Muscle layer of duodenum (tissue), 2 donors: Measurements from ENCODE around the gene VPS13D.
A peak's percentile ranks its signal among the peaks of the same experiment; 100 is the strongest.

Source experiments
- H3K27ac ChIP-seq: one replicate; pipeline ENCODE4 v1.7.0; 2013; ENCODE audit warnings: mild to moderate bottlenecking, low read length
- H3K27me3 ChIP-seq: one replicate; pipeline ENCODE4 v1.7.0; 2013; ENCODE audit warnings: low read depth, mild to moderate bottlenecking, control low read depth, low read length
- H3K36me3 ChIP-seq, 2 donors: one replicate each; pipeline ENCODE4 v1.7.0; 2013; ENCODE audit warnings: low read length in 2 of 2, control low read depth in 1 of 2, mild to moderate bottlenecking in 1 of 2; ENCODE audit not compliant: insufficient read depth in 2 of 2, control insufficient read depth in 1 of 2
- H3K4me1 ChIP-seq, 2 donors: one replicate each; pipeline ENCODE4 v1.7.0; 2013; ENCODE audit warnings: low read length in 2 of 2, mild to moderate bottlenecking in 2 of 2, control low read depth in 1 of 2, moderate library complexity in 1 of 2; ENCODE audit not compliant: insufficient read depth in 2 of 2, control insufficient read depth in 1 of 2
- H3K4me3 ChIP-seq, 2 donors: one replicate each; pipeline ENCODE4 v1.7.0; 2013; ENCODE audit warnings: low read length in 2 of 2, low read depth in 1 of 2, mild to moderate bottlenecking in 1 of 2
- H3K9me3 ChIP-seq, 2 donors: one replicate each; pipeline ENCODE4 v1.7.0; 2013; ENCODE audit warnings: low read length in 2 of 2, control low read depth in 1 of 2, mild to moderate bottlenecking in 1 of 2; ENCODE audit not compliant: control insufficient read depth in 1 of 2
- donor health status: healthy.

VPS13D gene

DNA sequence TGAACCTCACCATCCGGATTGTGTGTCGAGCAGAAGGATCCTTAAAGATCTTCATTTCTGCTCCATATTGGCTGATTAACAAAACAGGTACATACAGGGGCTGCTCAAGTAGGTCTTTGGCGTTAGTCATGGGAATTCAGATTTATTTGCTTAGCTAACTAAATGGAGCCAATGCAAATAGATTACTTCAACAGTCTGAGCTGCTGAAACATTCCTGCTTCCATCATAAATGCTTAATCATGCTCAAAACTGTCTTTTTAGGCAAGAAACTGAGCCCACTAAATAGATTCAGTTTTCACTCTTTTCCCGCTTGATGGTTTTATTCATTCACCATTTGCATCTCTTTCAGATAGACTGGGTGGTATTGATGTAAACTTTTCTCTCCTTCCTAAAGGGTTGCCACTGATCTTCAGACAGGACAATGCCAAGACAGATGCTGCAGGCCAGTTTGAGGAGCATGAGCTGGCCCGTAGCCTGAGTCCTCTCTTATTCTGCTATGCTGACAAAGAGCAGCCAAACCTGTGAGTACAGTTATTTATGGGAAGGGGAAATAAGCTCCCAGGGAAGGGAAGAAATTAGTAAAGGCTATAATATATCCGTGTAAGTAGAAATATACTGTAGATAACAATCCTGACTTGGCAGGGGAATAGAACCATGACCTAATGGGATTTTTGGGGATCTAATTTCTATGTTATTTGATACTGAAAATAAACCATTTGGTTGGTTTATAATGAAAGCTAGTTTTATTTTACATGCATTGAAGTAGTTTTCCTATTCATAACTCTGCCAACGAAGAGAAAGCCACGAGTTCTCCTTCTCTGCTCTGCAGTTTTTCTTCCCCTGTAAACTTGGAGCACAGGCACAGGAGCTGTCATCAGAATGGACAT, 126.4 kb downstream of the VPS13D start:
- H3K4me3 ChIP-seq, result no peak overlapping the region
- H3K36me3 ChIP-seq, result peaks cover 37 to 55% of the 10 kb centered on the region in 2 donors
- H3K27me3 ChIP-seq, result no peaks in the 10 kb centered on the region
- H3K4me1 ChIP-seq, result peaks cover 0 to 14% of the 10 kb centered on the region in 2 donors
- peak overlapping the region; percentile 46 for H3K27ac ChIP-seq
- no peaks in the 10 kb centered on the region for H3K9me3 ChIP-seq

DNA sequence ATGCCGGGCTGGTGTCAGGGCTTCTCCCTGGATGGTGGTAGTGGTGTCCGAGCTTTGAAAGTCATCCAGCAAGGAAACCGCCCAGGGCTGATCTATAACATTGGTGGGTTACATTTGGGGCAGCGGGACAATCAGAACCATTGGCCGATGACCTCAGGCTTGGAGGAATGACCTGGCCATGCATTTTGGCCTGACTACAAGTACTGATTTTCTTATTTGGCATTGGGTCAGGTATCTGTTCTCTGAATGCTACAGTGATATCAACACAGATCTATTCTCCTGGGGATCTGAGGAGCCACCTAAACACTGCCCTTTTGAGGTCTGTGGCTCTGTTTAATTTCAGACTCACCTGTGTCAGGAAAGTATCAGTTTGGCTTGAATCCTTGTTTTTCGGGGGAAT, 128.7 kb downstream of the VPS13D start:
- H3K4me1 ChIP-seq, result peaks cover 0 to 14% of the 10 kb centered on the region in 2 donors
- H3K4me3 ChIP-seq, result no peak overlapping the region
- no peaks in the 10 kb centered on the region for H3K27me3 ChIP-seq
- no peak overlapping the region for H3K27ac ChIP-seq
- peaks cover 48 to 62% of the 10 kb centered on the region in 2 donors for H3K36me3 ChIP-seq
- H3K9me3 ChIP-seq, result no peaks in the 10 kb centered on the region

DNA sequence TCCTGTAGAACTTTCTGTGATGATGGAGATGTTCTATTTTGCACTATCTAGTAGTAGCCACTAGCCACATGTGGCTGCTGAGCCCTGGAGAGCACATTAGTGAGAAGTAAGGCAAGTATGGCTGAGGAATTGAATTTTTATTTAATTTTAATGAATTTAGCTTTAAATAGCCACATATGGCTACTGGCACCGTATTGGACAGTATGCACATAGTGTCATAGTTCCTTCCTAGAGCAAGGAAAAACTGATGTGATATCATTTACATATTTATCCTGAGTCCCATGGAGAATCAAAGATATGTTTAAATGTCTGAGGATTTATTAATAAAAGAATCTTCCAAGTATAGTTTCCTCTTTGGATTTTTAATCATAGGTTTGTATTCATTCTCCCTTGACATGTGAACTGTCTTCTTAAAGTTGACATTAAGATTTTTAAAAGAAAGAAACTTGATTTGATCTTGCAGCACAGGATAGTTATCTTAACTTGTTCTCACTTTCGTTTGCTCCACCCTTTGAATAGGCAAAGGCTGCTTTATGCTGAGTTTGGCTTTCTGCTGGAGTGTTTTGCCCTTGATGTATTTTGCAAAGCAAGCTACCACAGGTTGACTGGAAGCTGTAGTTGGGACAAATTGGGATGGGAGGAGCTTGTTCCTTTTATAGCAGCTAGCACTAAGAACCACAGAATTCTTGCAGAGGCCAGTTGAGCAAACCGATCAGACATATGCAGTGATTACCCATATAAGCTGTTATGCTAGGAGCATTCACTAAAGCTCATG, 129.7 kb downstream of the VPS13D start:
- peaks cover 52 to 55% of the 10 kb centered on the region in 2 donors for H3K36me3 ChIP-seq
- peaks cover 0 to 14% of the 10 kb centered on the region in 2 donors for H3K4me1 ChIP-seq
- H3K27me3 ChIP-seq, result no peaks in the 10 kb centered on the region
- no peak overlapping the region for H3K4me3 ChIP-seq
- H3K27ac ChIP-seq, result no peak overlapping the region
- H3K9me3 ChIP-seq, result no peaks in the 10 kb centered on the region

DNA sequence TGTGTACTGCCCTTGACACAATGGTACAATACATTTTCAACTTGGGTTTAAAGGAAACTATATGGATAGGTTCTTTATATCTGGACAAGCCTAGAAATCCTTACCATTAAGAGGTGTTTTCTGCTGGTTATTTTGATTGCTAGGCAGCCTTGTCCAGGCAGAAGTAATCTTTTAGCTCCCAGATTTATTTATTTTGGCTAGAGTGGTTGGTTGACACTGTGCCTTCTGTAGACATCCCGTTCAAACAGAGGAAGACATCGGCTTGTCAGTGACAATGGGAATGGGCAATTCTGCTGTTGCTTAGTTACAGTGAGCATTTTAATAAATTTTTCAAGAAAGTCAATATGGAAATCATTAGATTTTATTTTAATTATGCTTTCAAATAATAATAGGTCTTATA, 138.8 kb downstream of the VPS13D start:
- Histone ChIP-seq H3K27me3 (no peaks in the 10 kb centered on the region), H3K4me3 (no peak overlapping the region), H3K4me1 (peaks cover 0 to 4% of the 10 kb centered on the region in 2 donors), H3K36me3 (peaks cover 26 to 38% of the 10 kb centered on the region in 2 donors), H3K9me3 (no peaks in the 10 kb centered on the region), H3K27ac (no peak overlapping the region)

DNA sequence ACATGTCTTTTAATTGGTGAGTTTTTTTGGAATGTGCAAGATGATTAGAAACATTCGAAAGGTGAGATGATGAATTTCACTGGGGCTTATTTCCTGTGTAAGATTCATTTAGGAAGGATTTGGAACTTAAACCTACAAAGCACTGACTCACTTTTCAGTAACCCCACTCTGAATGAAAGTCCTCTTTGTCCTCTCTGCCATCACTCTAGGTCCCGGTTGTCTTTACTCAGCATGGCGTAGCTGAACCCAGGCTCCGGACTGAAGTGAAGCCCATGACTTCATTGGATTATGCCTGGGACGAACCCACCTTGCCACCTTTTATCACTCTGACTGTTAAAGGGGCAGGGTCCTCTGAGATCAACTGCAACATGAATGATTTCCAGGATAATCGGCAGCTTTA, 139.4 kb downstream of the VPS13D start:
- no peak overlapping the region for H3K27ac ChIP-seq
- no peak overlapping the region for H3K4me3 ChIP-seq
- peaks cover 0 to 4% of the 10 kb centered on the region in 2 donors for H3K4me1 ChIP-seq
- H3K27me3 ChIP-seq, result no peaks in the 10 kb centered on the region
- peaks cover 28 to 38% of the 10 kb centered on the region in 2 donors for H3K36me3 ChIP-seq
- H3K9me3 ChIP-seq, result no peaks in the 10 kb centered on the region

DNA sequence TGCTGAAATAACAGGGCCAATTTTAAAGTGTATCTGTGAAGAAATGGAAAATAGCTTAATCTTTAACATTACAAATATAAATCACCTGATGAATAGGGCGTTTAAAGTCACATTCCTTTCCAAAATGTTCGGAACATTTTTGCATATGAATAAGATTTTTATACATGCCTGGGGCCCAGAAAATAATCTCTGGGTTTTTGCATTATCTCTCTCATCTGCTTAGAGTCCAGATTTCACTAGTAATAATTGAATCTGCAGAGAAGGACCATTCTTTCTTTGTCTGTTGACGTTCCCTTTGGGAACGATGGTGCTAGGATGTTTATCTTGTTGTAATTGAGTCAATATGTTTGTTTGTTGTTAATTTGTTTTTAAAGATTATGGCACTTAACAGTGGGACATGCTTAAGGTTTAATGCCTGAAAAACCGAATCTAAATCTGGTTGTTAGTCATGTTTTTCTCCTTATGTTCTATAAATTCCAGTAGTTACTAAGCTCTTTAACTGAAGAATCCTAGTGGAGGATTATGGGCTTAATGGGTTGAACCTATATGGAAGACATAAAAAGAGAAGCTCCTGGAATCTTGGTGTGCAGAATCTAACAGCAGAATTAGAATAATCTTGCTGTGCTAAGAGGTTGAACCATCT, 140.6 kb downstream of the VPS13D start:
- Histone ChIP-seq H3K27me3 (no peaks in the 10 kb centered on the region), H3K4me3 (no peak overlapping the region), H3K27ac (no peak overlapping the region), H3K9me3 (no peaks in the 10 kb centered on the region), H3K36me3 (peaks cover 33 to 36% of the 10 kb centered on the region in 2 donors), H3K4me1 (peaks cover 0 to 4% of the 10 kb centered on the region in 2 donors)

DNA sequence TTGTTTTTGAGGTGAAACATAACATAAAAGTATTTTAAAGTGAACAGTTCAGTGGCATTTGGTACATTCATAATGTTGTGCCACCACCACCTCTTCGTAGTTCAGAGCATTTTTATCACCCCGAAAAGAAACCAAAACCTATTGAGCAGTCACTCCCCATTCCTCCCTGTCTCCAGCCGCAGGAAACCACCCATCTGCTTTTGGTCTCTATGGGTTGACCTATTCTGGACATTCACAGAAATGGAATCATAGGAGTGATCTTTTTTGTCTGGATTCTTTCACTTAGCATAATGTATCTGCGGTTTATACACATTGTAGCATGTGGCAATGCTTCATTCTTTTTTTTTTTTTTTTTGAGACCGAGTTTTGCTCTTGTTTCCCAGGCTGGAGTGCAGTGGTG, 141.2 kb downstream of the VPS13D start:
- Histone ChIP-seq H3K36me3 (peaks cover 33 to 37% of the 10 kb centered on the region in 2 donors), H3K4me3 (no peak overlapping the region), H3K27ac (no peak overlapping the region), H3K27me3 (no peaks in the 10 kb centered on the region), H3K4me1 (peaks cover 0 to 4% of the 10 kb centered on the region in 2 donors), H3K9me3 (no peaks in the 10 kb centered on the region)

DNA sequence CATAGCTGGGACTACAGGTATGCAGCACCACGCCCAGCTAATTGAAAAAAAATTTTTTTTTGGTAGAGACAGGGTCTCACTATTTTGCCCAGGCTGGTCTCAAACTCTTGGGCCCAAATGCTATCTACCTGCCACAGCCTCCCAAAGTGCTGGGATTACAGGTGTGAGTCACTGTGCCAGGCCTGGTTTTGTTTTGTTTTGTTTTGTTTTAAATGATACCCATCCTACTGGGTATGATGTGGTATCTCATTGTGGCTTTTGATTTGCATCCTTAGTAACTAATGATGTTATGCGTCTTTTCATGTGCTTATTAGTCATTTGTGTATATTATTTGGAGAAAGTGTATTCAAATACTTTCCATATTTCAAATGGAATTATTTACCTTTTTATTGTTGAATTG, 142.3 kb downstream of the VPS13D start:
- Histone ChIP-seq H3K4me1 (peaks cover 0 to 4% of the 10 kb centered on the region in 2 donors), H3K27me3 (no peaks in the 10 kb centered on the region), H3K27ac (no peak overlapping the region), H3K4me3 (no peak overlapping the region), H3K9me3 (no peaks in the 10 kb centered on the region), H3K36me3 (peaks cover 35 to 38% of the 10 kb centered on the region in 2 donors)

DNA sequence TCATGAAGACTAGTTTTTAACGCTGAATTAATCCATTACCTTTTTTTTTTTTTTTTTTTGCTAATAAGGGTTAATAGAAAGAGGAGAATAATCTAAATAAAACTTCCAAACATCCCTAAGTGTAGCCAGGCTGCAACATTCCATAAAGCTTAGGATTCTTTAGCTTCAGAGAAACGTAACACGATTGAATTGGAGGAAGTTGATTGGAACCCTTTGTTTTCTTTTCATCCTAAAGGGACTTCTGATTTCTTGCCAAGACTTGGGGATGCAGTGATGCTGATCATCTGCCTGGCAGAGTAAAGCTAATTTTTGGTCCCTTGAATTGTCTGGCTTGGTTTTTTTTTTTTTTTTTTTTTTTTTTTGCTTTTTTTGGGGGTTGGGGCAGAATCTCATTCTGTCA, 142.9 kb downstream of the VPS13D start:
- no peaks in the 10 kb centered on the region for H3K27me3 ChIP-seq
- H3K36me3 ChIP-seq, result peaks cover 34 to 38% of the 10 kb centered on the region in 2 donors
- H3K4me1 ChIP-seq, result peaks cover 0 to 4% of the 10 kb centered on the region in 2 donors
- no peaks in the 10 kb centered on the region for H3K9me3 ChIP-seq
- H3K27ac ChIP-seq, result no peak overlapping the region
- no peak overlapping the region for H3K4me3 ChIP-seq

DNA sequence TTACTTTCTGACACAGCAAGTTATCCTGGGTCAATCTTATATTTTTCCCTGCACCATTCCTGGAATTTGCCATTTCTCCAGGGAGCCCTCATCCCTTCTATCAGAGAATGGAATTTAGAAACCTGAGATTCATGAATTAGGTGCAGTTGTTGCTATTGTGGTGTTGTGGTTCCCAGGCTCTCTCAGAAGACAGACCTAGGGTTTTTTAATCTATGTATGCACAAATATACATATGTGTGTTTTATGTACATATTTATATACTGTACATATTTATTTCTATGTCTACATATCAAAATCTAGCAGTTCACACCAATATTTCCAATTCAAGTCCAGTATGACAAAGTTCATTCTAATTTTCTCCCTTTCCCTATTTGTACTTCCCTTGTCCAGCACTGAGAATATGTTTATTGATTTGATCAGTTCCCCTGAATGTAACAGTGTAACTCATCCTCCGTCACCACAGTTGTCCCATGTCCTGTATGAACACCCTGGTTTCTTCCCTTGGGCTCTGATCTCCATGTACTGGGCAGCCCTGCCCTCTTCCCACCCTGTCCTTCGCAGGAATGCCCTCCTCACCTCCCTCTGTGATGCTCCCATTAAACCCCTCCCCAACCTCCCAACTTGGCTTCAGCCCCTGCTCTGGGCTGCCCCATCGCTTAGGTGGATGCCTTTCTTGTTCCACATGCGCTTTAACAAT, 145.5 kb downstream of the VPS13D start:
- Histone ChIP-seq H3K27me3 (no peaks in the 10 kb centered on the region), H3K4me3 (no peak overlapping the region), H3K4me1 (peaks cover 0 to 6% of the 10 kb centered on the region in 2 donors), H3K9me3 (no peaks in the 10 kb centered on the region), H3K27ac (no peak overlapping the region), H3K36me3 (peaks cover 20 to 24% of the 10 kb centered on the region in 2 donors)
